NCI-H1694 (cell line): ENCODE results near the gene METTL8.
"Not testable (repeated sequence)": the region's sequence is repeated elsewhere in the genome, so short reads cannot be mapped to it uniquely, and the experiment has no call there.

Experiments used
- DNase-seq: peaks from one replicate; lab custom pipeline; 2025; lab: John Stamatoyannopoulos, UW

The METTL8 gene

GRCh38 chr2:171401947-171402346 lies 31.8 kb downstream of the METTL8 start:
- DNase-seq, result no peak

- DNase-seq, result no peak
Observed at GRCh38 chr2:171400395-171400794, 33.4 kb downstream of the METTL8 start.

DNA sequence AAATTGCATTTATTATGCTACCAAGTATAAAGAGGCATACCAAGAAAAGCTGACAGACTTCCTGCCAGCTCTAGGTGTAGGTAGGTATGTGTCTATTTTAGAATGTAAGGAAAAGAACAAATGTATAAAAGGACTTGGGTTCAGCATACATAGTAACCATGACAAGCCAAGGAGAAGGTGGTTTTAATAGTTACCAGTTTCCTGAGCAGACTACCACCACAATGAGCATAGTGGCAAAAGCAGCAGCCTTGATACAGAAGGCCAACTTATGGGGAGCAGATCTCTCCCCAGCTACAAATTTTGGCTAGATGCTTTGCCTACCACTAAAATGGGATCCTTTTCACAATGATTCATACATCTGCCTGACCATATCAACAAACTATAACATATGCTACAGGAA lies 34.5 kb downstream of the METTL8 start:
- DNase-seq, result no peak

DNA sequence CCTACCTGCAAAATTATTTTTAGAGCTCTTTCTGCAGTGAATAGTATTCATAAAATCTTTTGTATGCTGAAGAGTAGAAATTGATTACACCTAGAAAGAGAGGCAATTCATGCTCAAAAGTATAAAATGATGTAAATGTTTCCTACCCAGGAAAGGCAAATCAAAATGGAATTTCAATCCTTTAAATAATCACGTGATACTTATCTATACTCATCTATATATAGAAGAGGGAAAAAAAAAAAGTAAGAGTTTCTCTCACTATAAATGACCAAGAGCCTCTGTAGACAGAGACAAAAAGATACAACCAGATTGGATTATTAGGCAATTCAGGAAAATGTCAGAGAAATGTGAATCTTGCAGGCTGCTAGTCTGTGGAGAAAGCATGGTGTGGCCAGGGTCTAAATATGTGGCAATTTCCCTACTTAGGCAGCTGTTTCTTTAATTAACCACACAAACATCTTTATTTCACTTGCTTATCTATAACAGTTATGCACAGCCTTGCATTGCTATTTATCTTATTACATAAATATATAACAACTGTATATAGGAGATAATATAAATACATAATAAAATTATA lies 39.5 kb downstream of the METTL8 start:
- DNase-seq, result no peak

DNA sequence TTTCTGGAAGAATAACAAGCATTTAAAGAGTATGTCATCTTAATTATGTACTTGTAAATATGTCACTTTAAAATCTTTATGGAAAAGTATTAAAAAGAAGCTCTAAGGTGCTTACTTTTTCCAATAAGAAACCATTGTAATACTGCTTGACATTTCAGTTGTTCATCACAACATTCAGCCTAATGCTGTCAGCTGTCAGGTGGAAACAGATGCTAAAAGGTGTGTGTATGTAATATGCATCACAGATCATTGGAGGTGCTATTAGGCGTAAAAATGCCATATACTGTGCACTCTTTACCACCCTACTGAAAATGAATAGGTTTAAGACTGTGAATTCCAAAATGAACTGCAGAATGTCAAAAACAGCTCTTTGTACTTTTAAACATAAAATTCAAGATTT lies 40.3 kb downstream of the METTL8 start:
- no peak for DNase-seq

DNA sequence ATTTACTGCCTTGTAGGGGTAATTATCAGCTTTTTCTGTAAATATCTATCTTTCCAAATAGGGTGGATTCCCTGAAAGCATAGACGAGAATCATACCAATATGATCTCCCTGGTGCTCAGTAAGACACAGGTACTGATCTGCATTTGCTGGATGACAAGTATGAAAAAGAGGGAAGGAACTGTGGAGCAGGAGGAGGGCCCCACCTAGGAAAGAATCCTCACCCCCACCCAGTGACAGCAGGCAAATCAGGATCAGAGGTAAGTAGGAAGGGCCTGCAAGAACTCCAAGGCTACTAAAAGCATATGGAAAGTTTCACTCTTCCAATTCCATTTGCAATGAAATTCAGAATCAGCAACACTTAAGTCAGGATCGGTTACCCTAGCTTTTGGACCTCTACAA lies 42.3 kb downstream of the METTL8 start:
- DNase-seq, result no peak

- DNase-seq, result no peak
Observed at GRCh38 chr2:171390941-171391516, 42.8 kb downstream of the METTL8 start.

GRCh38 chr2:171389780-171390179 lies 44.0 kb downstream of the METTL8 start:
- no peak for DNase-seq

DNA sequence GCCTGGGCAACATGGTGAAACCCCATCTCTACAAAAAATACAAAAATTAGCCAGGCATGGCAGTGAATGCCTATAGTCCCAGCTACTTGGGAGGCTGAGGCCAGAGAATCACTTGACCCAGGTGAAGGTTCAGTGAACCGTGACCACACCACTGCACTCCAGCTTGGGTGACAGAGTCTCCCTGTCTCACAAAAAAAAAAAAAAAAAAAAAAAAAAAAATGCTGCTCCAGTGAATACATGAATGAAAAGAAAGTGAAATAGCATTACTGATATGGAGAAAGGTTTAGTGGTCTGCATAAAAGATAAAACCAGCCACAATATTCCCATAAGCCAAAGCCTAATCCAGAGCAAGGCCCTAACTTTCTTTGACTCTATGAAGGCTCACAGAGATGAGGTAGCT lies 44.5 kb downstream of the METTL8 start:
- DNase-seq, result no peak

GRCh38 chr2:171387052-171387451 lies 46.7 kb downstream of the METTL8 start:
- no peak for DNase-seq

DNA sequence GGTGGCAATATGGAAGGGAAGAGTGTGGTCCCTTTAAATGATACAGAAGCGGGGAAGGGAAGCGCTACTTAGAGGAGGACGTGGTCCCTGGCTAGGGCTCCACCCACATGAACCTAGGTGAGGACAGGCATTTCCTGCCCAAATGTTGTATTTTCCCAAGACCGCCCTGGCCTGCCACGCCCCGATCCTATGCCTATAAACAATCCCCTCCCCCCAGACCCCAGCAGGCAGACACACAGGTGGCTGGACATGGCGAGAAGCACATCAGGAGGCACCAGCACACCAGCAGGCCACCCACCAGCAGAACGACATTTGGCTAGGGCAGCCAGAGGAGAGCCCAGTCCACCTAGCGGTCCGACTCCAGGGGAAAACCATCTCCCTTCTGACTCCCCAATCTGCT lies 47.2 kb downstream of the METTL8 start:
- no peak for DNase-seq

- no peak for DNase-seq
Observed at GRCh38 chr2:171383134-171383533, 50.7 kb downstream of the METTL8 start.

- not testable (repeated sequence) for DNase-seq
Observed at GRCh38 chr2:171382175-171382574, 51.6 kb downstream of the METTL8 start.

DNA sequence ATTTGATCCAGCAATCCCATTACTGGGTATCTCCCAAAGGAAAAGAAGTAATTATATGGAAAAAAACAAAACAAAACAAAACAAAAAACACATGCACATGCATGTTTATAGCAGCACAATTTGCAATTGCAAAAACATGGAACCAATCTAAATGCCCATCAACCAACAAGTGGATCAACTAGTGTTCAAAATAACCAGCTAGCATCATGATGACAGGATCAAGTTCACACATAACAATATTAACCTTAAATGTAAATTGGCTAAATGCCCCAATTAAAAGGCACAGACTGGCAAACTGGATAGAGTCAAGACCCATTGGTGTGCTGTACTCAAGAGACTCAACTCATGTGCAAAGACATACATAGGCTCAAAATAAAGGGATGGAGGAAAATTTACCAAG lies 55.9 kb downstream of the METTL8 start:
- not testable (repeated sequence) for DNase-seq

GRCh38 chr2:171367692-171368091 lies 66.1 kb downstream of the METTL8 start:
- DNase-seq, result no peak

GRCh38 chr2:171365778-171366177 lies 68.0 kb downstream of the METTL8 start:
- no peak for DNase-seq

GRCh38 chr2:171365232-171365631 lies 68.6 kb downstream of the METTL8 start:
- DNase-seq, result no peak

GRCh38 chr2:171362396-171362795 lies 71.4 kb downstream of the METTL8 start:
- no peak for DNase-seq

GRCh38 chr2:171360905-171361304 lies 72.9 kb downstream of the METTL8 start:
- DNase-seq, result no peak

GRCh38 chr2:171353746-171354145 lies 80.0 kb downstream of the METTL8 start:
- DNase-seq, result not testable (repeated sequence)

DNA sequence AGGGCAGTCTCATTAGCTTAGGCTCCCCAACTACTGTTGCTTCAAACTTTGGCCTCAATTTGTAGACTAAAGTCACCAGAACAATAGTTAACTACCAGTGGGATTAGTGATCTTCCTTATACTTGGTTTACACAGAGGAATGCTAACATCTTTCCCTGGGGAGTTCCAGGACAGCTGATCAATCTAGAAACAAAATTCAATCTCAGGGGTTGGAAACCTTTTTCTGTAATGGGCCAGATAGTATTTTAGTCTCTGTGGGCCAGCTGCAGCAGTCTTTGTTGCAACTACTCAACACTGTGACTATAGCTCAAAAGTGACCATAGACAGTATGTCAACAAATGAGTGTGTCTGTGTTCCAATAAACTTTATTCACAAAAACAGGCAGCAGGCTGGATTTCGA lies 85.7 kb downstream of the METTL8 start:
- DNase-seq, result no peak

DNA sequence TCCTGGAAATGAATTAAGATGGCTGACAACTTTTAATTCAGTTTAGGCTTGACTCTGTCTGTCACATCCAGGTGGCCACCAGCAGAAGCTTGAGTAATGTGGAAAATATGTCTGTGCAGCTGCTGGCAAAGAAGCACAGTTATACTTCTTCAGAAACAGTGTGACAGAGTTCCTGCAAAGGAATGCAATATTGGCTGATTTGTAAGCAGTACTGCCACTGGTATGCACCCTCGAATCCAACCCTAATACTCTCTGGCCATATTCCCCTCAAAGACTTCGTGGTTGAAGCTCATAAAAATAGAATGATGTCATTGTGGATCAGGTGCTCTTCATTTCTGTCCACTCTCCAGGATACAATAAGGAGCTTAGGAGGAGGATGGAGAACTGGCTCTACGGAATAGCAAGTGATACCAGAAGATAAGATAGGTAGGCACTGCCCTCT lies 86.2 kb downstream of the METTL8 start:
- no peak for DNase-seq

- no peak for DNase-seq
Observed at GRCh38 chr2:171346723-171347557, 86.8 kb downstream of the METTL8 start.
